Globus pallidus (tissue), 1 donor: ENCODE data around the gene C11orf42.
A peak's percentile ranks its signal among the peaks of the same experiment; 100 is the strongest.

ENCODE experiments used
- DNase-seq: peaks from one replicate; pipeline ENCODE4 v3.0.0-alpha.2; 2015; ENCODE audit warnings: low spot score

Gene C11orf42, protein sequence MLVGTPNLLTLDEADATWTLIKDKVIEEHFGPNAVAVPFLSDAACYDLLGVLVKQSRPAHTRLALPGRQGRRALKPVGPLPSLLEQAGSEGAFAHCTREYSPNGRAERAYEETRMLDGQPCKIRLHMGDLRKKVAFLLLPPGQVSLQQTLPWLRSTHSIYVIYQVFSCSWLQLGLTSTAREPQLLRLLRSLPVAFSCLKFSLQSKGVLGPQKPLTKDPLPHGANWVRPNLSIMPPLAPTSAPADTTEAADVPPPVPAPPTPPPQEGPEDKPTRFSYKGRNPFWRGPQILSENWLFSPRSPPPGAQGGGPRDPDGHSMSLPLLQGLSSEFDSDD

GRCh38 chr11:6205366-6205765, at the start of gene C11orf42:
Gene C11orf42, plus strand, starts transcription at chr11:6205557. Its CDS starts 59 bp downstream, at chr11:6205616.
- DNase-seq: no peak

- DNase-seq: no peak
These were observed 48.6 kb upstream of the C11orf42 start for GRCh38 chr11:6156628-6157359.

DNA sequence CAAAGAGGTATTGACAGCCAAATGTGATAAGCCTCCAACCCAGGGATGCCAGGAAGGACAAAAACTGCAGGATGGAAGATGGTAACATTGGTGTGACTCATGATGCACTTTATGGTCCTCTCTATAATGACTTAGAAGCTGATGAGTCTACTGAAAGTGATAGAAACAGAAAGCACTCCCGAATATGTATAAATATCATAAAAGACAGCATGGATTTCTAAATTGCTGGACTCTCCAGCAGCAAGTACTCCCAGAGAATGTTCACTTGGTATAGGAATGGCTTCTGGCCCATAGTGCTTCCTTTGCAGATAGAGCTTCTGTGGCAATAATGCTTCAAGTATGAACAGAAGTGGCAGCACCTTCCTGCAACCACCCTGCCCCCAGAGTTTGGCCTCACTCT, 35.1 kb upstream of the C11orf42 start, which contains the start of gene OR52B2:
Gene OR52B2, minus strand, starts transcription at position 101 of the 400 bp plus-strand sequence. Its CDS starts 0 bp downstream, at position 101.
- no peak for DNase-seq

DNA sequence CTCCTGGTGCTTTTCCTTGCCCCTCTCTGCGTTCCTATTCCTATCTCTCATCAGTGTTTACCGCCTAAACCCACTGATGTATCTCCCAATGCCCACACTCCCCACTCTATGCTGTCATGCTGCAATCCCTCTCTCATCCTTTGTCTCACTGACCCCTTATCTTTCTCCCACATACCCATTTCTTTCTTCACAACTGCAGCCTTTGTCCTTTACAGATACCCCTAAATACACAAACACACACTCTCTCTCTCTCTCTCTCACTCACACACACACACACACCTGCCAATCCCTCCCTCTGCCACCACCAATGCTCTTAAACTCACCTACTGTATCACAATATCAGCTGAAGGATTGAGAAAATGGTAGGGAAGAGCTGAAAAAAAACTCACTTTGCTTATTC, 29.9 kb upstream of the C11orf42 start:
- no peak for DNase-seq

GRCh38 chr11:6191742-6192141, 13.6 kb upstream of the C11orf42 start:
- no peak for DNase-seq

DNA sequence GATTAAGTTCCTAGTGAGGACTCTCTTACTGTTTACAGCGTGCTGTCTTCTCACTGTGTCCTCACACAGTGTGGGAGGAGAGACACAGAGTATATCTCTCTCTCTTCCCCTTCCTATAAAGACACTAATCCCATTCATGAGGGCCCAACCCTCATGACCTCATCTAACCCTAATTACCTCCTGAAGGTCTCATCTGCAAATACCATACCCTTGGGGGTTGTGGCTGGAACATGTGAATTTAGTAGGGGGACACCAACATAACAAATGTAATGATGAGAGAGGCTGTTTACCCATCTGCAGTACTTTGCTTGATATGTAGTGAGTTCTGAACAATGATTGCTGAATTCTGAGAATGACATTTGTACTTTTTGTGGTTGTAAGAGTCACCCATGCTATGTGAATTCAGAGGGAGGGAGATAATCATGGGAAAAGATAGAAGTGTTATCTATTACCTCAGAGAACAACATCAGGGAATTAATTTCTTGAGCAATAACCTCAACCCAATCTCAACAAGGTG, 11.2 kb upstream of the C11orf42 start:
- no peak for DNase-seq

GRCh38 chr11:6196396-6196795, 9.0 kb upstream of the C11orf42 start:
- DNase-seq: no peak

GRCh38 chr11:6197466-6198200, 7.7 kb upstream of the C11orf42 start:
- DNase-seq: no peak

- no peak for DNase-seq
These were observed 6.1 kb upstream of the C11orf42 start, which contains the start of gene OR52W1 for GRCh38 chr11:6199174-6199810. Gene OR52W1, plus strand, starts transcription at chr11:6199224. Its CDS starts 0 bp downstream, at chr11:6199224.

DNA sequence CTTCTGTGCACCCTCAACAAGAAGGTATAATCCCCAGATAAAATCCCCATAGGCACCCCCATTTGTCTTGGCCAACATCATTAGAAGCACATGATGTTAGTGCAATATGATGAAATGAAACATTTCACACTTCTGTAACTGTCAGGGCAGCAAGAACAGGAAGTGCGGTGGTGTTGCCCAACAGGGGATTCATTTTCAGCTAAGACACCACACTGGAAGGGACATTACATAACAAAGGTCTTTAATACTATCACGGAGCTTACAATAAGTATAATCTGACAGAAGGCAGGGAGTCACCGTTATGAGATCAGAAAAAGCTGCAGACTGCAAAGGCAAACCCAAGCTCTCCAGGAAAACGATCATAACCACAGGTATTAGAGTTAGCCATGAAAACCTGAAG, 4.4 kb upstream of the C11orf42 start:
- DNase-seq: peak; percentile 16

DNA sequence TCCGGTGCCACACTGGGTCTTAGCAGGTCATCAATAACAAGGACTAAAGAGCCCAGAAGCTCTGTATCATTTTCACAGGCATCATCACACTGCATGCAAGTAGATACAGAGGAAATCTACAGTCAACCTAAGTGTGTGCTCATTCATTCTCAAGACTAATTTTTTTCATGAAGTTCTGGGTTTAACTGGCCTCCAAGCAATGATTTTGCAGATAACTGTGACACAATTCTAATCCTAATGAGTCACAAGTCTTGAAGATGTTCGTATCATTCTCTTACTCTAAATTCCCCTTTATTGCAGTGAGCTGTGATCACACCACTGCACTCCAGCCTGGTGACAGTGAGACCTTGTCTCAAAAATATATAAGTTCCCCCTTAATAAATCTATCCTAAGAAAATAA, 3.9 kb upstream of the C11orf42 start:
- no peak for DNase-seq

GRCh38 chr11:6202041-6202440, 3.3 kb upstream of the C11orf42 start:
- DNase-seq: no peak

GRCh38 chr11:6203327-6203726, 2.0 kb upstream of the C11orf42 start:
- DNase-seq: no peak

GRCh38 chr11:6204706-6205105, 651 bp upstream of the C11orf42 start:
- no peak for DNase-seq

DNA sequence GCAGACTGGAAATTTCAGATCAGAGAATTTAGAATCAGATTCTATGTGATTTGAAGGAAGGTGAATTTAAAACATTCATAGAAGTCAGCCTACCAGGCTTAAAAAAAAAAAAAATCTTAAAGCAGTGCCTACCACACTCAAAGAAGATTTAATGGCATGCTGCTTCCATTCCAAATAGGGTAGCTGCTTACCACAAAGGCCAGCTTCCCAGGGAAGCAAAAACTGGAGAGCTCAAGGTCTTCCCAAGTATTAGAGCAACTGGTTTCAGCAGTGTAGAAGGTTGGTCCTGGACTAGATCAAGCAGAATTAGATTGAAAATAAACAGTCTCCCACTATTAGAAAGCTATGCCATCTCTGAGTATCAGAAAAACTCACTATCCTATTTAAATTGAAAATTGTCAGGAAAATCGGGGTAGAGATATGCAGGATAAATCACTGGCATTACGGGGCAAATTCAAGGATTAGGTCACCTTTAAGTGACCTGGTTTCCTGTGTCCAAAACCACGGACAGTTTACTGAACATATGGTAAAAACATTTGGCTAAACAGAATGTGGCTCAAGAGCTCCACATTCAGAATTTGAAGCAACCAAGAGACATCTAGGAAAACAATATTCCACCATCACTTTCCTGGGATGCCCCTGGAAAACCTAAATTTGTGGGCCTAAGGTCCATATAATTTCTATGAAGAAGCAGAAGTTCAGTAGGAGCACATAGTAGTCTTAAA, 1.3 kb downstream of the C11orf42 start:
- no peak for DNase-seq

DNA sequence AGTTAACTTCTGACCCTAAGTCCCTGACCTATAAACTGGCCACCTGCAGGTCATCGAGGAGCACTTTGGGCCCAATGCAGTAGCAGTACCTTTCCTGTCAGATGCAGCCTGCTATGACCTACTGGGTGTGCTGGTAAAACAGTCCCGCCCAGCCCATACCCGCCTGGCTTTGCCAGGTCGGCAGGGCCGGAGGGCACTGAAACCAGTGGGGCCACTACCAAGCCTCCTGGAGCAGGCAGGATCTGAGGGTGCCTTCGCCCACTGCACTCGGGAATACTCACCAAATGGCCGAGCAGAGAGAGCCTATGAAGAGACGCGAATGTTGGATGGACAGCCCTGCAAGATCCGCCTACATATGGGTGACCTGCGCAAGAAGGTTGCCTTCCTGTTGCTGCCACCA, 4.4 kb downstream of the C11orf42 start:
- DNase-seq: no peak

GRCh38 chr11:6210274-6210955, 5.1 kb downstream of the C11orf42 start:
- no peak for DNase-seq

DNA sequence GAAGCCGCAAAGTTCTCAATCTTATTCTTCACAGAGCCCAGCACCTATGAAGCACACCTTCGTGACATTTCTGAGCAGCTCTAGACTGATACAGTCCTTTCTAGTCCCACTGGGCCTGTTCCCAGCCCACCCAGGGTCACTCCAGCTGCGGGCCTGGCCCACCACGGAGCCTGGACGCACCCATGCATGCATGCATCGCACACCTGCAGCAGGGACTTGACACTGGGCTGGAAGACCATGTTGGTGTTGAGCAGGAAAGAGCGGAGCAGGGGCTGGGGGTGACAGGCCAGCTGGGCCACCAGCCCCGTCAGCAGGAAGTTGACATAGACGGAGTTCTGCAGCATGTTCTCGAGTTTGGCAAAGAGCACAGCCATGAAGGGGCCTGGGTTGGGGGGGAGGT, 9.2 kb downstream of the C11orf42 start:
- no peak for DNase-seq

DNA sequence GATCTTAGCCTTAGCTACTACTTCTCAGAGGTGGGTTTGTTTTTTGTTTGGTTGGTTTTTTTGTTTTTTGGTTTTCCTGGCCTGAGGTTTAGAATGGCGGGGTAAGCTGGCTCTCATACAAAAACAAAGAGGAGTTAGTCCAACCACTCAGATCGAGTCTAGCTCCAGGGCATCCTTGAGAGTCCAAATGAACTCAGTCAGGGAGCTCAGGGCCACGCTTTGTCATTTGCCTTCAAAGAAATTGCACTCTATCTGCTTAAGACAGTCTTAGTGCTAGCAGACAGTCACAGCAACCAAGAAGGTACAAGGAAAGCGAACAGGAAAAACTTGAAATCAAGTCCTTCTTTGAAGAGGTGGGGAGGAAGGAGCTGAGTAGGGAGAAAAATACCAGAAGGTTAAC, 11.1 kb downstream of the C11orf42 start:
- no peak for DNase-seq

GRCh38 chr11:6217722-6218121, 12.4 kb downstream of the C11orf42 start:
- no peak for DNase-seq

- no peak for DNase-seq
These were observed 14.0 kb downstream of the C11orf42 start for GRCh38 chr11:6219359-6219758.
